GM21576 (cell line): ENCODE data around the gene RAB4B.
A peak's percentile ranks its signal among the peaks of the same experiment; 100 is the strongest.
"Not testable (repeated sequence)": the region's sequence is repeated elsewhere in the genome, so short reads cannot be mapped to it uniquely, and the experiment has no call there.

Experiments
- ATAC-seq: cut with Tn5 transposase; IDR thresholded peaks from one replicate; pipeline ENCODE4 v1.9.1; 2021; ENCODE audit warnings: mild to moderate bottlenecking, moderate library complexity; ENCODE audit not compliant: unreplicated experiment

The RAB4B gene

GRCh38 chr19:40778706-40779284 is 748 bp downstream of the RAB4B start:
- ATAC-seq = no peak

- ATAC-seq = no peak
Observed at GRCh38 chr19:40780582-40780981, 2.5 kb downstream of the RAB4B start.

DNA sequence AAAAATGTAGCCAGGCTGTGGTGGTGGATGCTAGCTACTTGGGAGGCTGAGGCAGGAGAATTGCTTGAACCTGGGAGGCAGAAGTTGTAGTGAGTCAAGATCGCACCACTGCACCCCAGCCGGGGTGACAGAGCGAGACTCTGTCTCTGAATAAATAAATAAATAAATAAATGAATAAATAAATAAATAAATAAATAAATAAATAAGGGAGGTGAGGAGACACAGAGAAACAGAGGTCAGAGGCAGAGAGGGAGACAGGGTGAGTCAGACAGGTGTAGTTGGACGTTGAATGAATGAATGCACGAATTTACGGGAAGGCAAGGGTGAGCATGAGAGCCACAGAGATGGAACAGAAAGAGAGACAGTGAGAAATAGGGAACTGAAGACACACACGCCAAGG is 3.1 kb downstream of the RAB4B start:
- no peak for ATAC-seq

- no peak for ATAC-seq
Observed at GRCh38 chr19:40783711-40784110, 5.7 kb downstream of the RAB4B start.

DNA sequence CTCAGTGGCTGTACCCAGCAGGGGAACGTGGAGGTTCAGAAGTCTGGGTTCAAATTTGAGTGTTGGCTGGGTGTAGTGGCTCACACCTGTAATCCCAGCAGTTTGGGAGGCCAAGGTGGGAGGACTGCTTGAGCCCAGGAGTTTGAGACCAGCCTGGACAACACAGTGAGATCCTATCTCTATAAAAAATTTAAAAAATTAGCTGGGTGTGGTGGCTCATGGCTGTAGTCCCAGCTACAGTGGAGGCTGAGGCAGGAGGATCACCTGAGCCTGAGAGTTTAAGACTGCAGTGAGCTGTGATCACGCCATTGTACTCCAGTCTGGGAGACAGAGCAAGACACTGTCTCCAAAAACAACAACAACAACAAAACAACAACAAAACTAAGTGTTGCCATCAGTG is 6.1 kb downstream of the RAB4B start:
- not testable (repeated sequence) for ATAC-seq

DNA sequence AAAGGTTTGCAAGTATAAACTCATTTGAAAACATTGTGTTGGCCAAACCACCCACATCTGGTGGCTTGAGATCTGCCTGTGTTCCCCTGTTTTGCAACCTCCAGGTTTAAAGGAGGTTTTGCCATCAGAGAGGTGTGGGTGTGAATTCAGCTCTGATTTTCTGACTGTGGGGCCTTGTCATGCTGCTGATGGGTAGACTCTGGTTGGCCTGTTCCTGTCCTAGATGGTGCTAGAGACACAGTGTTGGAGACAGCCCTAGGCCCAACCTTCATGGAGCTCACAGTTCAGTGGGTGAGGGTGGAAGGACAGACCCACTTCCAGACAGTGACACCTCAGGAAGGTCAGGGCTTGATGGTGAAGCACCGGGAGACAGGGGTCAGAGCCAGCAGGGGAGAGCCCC is 7.5 kb downstream of the RAB4B start:
- ATAC-seq = no peak

GRCh38 chr19:40786060-40787037 is 8.3 kb downstream of the RAB4B start:
- no peak for ATAC-seq

DNA sequence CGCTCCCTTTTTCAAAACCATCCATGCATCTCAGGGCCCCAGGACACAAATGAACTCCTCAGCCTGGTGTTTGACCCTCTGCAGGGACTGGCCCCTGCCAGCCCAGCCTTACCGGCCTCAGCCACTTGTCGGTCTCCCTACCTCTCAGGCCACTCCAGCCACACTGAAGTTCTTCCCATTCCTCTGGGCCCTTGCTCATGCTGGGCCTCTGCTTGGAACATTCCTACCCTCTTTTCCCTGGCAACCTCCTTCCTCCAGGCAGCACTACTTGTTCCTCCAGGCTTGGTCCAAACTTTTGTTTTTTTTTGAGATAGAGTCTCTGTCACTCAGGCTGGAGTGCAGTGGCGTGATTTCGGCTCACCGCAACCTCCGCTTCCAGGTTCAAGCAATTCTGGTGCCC is 13.3 kb downstream of the RAB4B start:
- ATAC-seq = no peak

DNA sequence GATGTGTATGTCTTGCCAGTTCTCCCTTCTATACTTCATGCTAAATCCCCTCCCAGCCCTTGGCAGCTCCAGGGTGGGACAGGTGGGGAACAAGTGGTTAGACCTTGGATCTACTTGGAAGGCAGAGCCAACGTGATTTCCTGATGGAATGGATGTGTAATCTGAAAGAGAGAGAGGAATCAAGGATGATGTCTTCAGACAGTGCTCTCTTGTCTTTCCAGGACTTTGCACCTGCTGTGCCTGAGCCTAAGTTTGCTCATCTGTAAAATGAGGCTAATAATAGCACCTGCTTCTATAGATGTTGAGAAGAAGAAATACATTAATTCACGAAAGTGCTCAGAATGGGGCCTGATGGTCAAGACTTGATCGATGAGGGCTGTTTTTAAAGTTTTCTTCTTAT is 13.9 kb downstream of the RAB4B start:
- no peak for ATAC-seq

DNA sequence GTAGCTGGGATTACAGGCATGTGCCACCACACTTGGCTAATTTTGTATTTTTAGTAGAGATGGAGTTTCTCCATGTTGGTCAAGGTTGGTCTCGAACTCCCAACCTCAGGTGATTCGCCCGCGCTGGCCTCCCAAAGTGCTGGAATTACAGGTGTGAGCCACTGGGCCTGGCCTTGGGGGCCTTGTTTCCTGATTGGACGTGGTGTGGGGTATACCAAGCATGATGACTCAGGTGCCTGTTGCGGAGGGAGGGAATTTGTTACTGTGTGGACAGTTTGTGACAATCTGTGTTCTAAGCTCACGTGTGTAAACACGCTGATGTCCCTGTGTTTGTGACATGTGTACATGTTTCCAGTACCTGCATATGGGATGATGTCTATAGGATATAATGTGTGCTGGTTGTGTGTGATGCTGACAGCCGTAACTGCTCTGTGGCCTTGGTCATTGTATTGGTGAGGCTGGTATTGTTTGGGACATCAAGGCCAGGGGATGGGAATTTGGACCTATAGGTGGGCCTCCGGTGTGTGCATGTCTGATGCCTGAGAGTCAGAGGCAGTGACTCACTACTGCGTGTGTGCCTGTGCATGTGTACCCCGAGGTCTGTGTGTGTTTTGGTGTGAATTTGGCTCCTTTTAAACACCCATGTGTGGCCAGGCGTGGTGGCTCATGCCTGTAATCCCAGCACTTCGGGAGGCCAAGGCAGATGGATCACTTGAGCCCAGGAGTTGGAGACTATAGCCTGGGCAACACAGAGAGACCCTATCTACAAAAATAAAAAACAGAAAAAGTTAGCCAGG is 19.3 kb downstream of the RAB4B start:
- no peak for ATAC-seq

GRCh38 chr19:40797963-40798682 is 20.1 kb downstream of the RAB4B start:
- ATAC-seq = peak; percentile 25

DNA sequence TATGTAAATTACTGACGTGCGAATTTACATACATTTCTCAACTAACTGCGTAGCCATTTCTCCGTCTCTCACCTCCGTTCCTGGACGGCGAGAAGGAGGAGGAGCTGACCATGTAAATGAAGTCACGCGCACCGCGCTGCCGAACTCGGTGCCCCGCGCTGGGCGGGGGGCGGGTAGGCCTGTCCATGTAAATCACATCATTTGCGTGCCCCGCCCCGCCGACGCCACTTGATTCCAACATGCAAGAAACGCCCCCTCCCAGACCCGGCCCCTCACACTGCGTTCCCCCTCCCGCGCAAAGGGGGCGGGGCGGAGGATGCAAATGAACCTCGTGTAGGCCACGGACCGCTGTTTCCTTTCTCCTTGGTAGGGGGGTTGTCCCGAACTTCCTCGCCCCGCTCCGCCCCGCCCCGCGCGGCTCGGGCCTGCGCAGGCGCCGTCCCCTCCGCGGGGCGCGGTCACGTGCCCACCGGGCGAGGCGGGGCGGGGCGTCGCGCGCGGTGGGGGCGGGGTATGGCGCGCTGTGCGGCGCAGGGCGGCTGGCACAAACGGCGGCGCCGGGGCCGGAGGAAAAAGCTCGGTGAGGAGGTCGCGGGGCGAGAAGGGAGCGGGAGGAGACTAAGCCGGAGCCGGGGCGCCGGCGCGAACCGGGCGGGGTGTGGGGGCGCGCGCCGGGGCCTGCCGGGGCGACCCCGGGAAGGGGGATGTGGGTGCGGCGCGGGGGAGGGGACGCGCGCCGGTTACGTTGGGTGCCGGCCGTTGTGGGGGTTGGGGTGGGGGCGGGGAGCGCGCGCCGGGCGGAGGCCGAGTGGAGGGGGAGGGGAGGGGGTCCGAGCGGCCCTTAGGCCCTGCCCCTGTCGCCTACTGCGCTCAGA is 20.9 kb downstream of the RAB4B start, which contains the start of gene EGLN2:
TSS of gene EGLN2 (plus strand) at position 509 of the 875 bp plus-strand sequence. CDS start 1,382 bp downstream, outside the sequence.
- ATAC-seq = peak; percentile 66

- ATAC-seq = no peak
Observed at GRCh38 chr19:40799558-40800338, 21.7 kb downstream of the RAB4B start.

- ATAC-seq = no peak
Observed at GRCh38 chr19:40800339-40800996, 22.4 kb downstream of the RAB4B start.

DNA sequence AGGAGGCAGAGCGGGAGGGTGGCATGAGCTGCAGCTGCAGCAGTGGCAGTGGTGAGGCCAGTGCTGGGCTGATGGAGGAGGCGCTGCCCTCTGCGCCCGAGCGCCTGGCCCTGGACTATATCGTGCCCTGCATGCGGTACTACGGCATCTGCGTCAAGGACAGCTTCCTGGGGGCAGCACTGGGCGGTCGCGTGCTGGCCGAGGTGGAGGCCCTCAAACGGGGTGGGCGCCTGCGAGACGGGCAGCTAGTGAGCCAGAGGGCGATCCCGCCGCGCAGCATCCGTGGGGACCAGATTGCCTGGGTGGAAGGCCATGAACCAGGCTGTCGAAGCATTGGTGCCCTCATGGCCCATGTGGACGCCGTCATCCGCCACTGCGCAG is 22.9 kb downstream of the RAB4B start:
- ATAC-seq = no peak

DNA sequence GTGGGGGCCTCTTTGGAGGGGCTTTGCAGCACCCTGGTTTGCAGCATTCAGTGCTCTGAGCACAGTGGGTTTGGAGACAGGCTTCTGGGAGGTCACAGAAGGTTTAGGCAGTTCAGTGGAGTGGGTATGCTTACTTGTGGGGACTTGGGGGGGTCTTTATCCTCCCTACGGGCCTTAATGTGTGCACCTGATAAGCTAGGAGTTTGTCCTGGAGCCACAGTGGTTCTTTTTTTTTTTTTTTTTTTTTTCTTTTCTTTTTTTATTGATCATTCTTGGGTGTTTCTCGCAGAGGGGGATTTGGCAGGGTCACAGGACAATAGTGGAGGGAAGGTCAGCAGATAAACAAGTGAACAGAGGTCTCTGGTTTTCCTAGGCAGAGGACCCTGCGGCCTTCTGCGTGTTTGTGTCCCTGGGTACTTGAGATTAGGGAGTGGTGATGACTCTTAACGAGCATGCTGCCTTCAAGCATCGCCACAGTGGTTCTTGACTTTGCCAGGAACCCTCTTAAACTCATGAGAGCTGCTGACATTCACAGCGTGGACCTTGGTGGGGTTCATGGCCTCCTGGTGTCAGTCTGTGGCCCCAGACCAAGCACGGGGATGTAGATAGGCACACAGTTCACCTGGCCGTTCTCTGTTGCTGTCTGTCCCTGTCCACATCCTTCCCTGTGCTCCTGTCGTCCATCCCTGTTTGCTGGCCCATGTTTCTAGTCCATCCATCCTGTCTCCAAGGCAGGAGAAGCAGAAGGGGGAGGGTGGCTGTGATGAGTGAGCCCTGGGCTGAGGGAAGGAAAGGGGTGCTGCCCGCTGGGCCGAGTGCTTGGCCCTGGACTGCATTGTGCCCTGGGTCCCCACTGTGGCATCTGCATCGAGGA is 23.6 kb downstream of the RAB4B start:
- ATAC-seq = no peak
